Testis (tissue), 2 donors: ENCODE results near the gene AP2B1.

Experiments
- POLR2A ChIP-seq: fragments of 450-650 bp; IDR thresholded peaks from one replicate; pipeline ENCODE4 v1.6.1; 2017; ENCODE audit warnings: antibody characterized with exemption, mild to moderate bottlenecking, moderate library complexity
- TF ChIP-seq, protein P1 (sequence below), 3 experiments: fragments of 450-650 bp in 2 of 3; fragments of 200-600 bp in 1 of 3; sonication (generic) in 1 of 3; IDR thresholded peaks; one replicate each; pipeline ENCODE4 v1.5.1; 2016 to 2019; ENCODE audit warnings: antibody characterized with exemption in 3 of 3, mild to moderate bottlenecking in 2 of 3, moderate library complexity in 1 of 3

DNA sequence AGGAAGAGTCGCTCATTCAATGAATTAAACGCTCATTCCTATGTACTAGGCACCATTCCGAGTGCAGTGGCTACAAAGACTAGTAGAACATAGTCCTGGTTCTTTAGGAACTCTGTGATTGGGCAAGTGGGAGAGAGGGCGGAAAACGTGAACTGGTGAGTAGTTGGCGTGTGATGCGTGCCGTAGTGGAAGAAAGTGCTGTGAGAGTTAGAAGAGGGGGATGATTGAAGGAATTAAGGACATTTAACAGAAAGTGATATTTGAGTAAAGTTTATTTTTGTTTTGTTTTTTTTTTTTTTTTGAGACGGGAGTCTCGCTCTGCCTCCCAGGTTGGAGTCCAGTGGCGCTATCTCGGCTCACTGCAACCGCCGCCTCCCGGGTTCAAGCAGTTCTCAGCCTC is 18.6 kb upstream of the AP2B1 start:
- TF ChIP-seq, protein P1, sequence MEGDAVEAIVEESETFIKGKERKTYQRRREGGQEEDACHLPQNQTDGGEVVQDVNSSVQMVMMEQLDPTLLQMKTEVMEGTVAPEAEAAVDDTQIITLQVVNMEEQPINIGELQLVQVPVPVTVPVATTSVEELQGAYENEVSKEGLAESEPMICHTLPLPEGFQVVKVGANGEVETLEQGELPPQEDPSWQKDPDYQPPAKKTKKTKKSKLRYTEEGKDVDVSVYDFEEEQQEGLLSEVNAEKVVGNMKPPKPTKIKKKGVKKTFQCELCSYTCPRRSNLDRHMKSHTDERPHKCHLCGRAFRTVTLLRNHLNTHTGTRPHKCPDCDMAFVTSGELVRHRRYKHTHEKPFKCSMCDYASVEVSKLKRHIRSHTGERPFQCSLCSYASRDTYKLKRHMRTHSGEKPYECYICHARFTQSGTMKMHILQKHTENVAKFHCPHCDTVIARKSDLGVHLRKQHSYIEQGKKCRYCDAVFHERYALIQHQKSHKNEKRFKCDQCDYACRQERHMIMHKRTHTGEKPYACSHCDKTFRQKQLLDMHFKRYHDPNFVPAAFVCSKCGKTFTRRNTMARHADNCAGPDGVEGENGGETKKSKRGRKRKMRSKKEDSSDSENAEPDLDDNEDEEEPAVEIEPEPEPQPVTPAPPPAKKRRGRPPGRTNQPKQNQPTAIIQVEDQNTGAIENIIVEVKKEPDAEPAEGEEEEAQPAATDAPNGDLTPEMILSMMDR (IDR thresholded peaks at IDR 0.05): no peak
- TF ChIP-seq POLR2A: no peak
